HCT116 (cell line): ENCODE results near the gene OR2B2. TPM values are rescaled to one million over a fixed set of nuclear protein-coding genes. Genes with fewer than 3 reads are reported as not detected.

ENCODE experiments used
- ATAC-seq: fragments of 200-7000 bp; cut with Tn5 transposase; 2 replicates; pipeline ENCODE4 v1.9.1; 2020; ENCODE audit warnings: mild to moderate bottlenecking, moderate library complexity
- BruUV-seq: library from RNA; stranded (reverse); fragments of 400-500 nt; replicated peaks from 2 replicates; lab custom pipeline; 2021; lab: Mats Ljungman, UMichigan
- CTCF ChIA-PET: fragments of 300-600 bp; sonication (Branson Sonifier 250); formaldehyde crosslinking; loops from one replicate; lab custom pipeline; 2021; ENCODE audit warnings: antibody characterized with exemption; lab: Charles Lee
- POLR2A ChIA-PET: fragments of 300-600, 350-600 bp; sonication (Branson Sonifier 250); formaldehyde crosslinking; loops from one replicate; lab custom pipeline; 2021; ENCODE audit warnings: antibody characterized with exemption; lab: Charles Lee
- RAD21 ChIA-PET, 2 experiments: fragments of 300-600 bp; sonication (Branson Sonifier 250); formaldehyde crosslinking; loops; one replicate each; lab custom pipeline; 2023; ENCODE audit warnings: low total read pairs in 2 of 2; ENCODE audit not compliant: uncharacterized antibody in 2 of 2, unreplicated experiment in 2 of 2, low non-redundant PET in 1 of 2; lab: Charles Lee
- DNase-seq: peaks from one replicate; pipeline ENCODE4 v3.0.0-alpha.2; 2010; ENCODE audit warnings: low read depth, low spot score
- H2AFZ ChIP-seq: fragments of 200-600 bp; shearing (Covaris generic), sonication (generic); 2 replicates; pipeline ENCODE4 v1.6.1; 2017; ENCODE audit warnings: low read depth, mixed run types, mixed read lengths, antibody characterized with exemption, low read length; ENCODE audit not compliant: poor library complexity, severe bottlenecking
- H3K27ac ChIP-seq: 2 replicates; pipeline ENCODE4 v1.5.1; 2012; ENCODE audit warnings: low read depth, low read length
- H3K27me3 ChIP-seq: fragments of 200-600 bp; sonication (generic); 2 replicates; pipeline ENCODE4 v1.6.1; 2016; ENCODE audit warnings: mixed run types, low read length, mixed read lengths; ENCODE audit not compliant: insufficient read depth
- H3K36me3 ChIP-seq, 2 experiments: fragments of 200-500 bp in 1 of 2; fragments of 200-600 bp in 1 of 2; sonication (Bioruptor generic) in 1 of 2; sonication (generic) in 1 of 2; 2 replicates each; pipeline versions ENCODE4 v1.5.1 to v1.6.1; 2014 to 2016; ENCODE audit warnings: low read length in 2 of 2, inconsistent platforms in 1 of 2, mixed read lengths in 1 of 2, mixed run types in 1 of 2; ENCODE audit not compliant: insufficient read depth in 2 of 2, control insufficient read depth in 1 of 2
- H3K4me1 ChIP-seq, 2 experiments: fragments of 200-600 bp in 1 of 2; sonication (generic) in 1 of 2; 2 replicates each; pipeline versions ENCODE4 v1.5.1 to v1.6.1; 2012 to 2017; ENCODE audit warnings: low read length in 2 of 2, inconsistent platforms in 1 of 2, mild to moderate bottlenecking in 1 of 2, mixed read lengths in 1 of 2, mixed run types in 1 of 2, moderate library complexity in 1 of 2; ENCODE audit not compliant: insufficient read depth in 2 of 2, control insufficient read depth in 1 of 2
- H3K4me2 ChIP-seq: fragments of 200-600 bp; sonication (generic); 2 replicates; pipeline ENCODE4 v1.6.1; 2017; ENCODE audit warnings: mixed run types, low read length, mixed read lengths
- H3K4me3 ChIP-seq, 2 experiments: fragments of 200-600 bp in 1 of 2; sonication (generic) in 1 of 2; replicated peaks in 1 of 2; 2 replicates each; pipeline ENCODE4 v1.5.1; 2011 to 2016; ENCODE audit warnings: low read length in 2 of 2, control low read depth in 1 of 2, low read depth in 1 of 2, mild to moderate bottlenecking in 1 of 2, mixed read lengths in 1 of 2, mixed run types in 1 of 2
- H3K79me2 ChIP-seq: fragments of 200-600 bp; sonication (generic); 2 replicates; pipeline ENCODE4 v1.6.1; 2017; ENCODE audit warnings: mild to moderate bottlenecking, mixed run types, low read length, moderate library complexity, mixed read lengths; ENCODE audit not compliant: insufficient read depth
- H3K9ac ChIP-seq: fragments of 200-600 bp; sonication (generic); 2 replicates; pipeline ENCODE4 v1.6.1; 2016; ENCODE audit warnings: low read length, mixed read lengths
- H3K9me2 ChIP-seq: fragments of 200-600 bp; sonication (generic), shearing (Covaris generic); 2 replicates; pipeline ENCODE4 v1.6.1; 2017; ENCODE audit warnings: mixed run types, mild to moderate bottlenecking, moderate library complexity; ENCODE audit not compliant: insufficient read depth
- H3K9me3 ChIP-seq, 2 experiments: fragments of 200-500 bp in 1 of 2; fragments of 200-600 bp in 1 of 2; sonication (Bioruptor generic) in 1 of 2; sonication (generic) in 1 of 2; 2 replicates each; pipeline ENCODE4 v1.6.1; 2014 to 2017; ENCODE audit warnings: low read length in 2 of 2, mixed read lengths in 2 of 2, inconsistent platforms in 1 of 2, low read depth in 1 of 2, mild to moderate bottlenecking in 1 of 2, mixed run types in 1 of 2, moderate library complexity in 1 of 2; ENCODE audit not compliant: control insufficient read depth in 1 of 2, insufficient read depth in 1 of 2
- H4K20me1 ChIP-seq: fragments of 200-600 bp; sonication (generic), shearing (Covaris generic); 2 replicates; pipeline ENCODE4 v1.6.1; 2017; ENCODE audit warnings: mixed run types, mild to moderate bottlenecking, moderate library complexity; ENCODE audit not compliant: insufficient read depth
- CBX3 ChIP-seq: IDR thresholded peaks from 2 replicates; pipeline ENCODE4 v1.6.1; 2012; ENCODE audit warnings: low read depth
- EGR1 ChIP-seq: IDR thresholded peaks from 2 replicates; pipeline ENCODE4 v1.6.1; 2012; ENCODE audit warnings: low read depth
- ELF1 ChIP-seq: IDR thresholded peaks from 2 replicates; pipeline ENCODE4 v1.6.1; 2012; ENCODE audit warnings: low read depth, borderline replicate concordance
- EZH2 ChIP-seq: fragments of 200-600 bp; sonication (generic); IDR thresholded peaks from 2 replicates; pipeline ENCODE4 v1.6.1; 2017; ENCODE audit warnings: antibody characterized with exemption, mixed run types
- EZH2phosphoT487 ChIP-seq: fragments of 200-600 bp; IDR thresholded peaks from 2 replicates; pipeline ENCODE4 v1.6.1; 2018; ENCODE audit warnings: antibody characterized with exemption, borderline replicate concordance
- POLR2AphosphoS5 ChIP-seq: IDR thresholded peaks from 2 replicates; pipeline ENCODE4 v1.6.1; 2011; ENCODE audit warnings: mild to moderate bottlenecking, low read depth, low read length, moderate library complexity
- SP1 ChIP-seq: IDR thresholded peaks from 2 replicates; pipeline ENCODE4 v1.6.1; 2012; ENCODE audit warnings: low read depth
- SRF ChIP-seq: IDR thresholded peaks from 2 replicates; pipeline ENCODE4 v1.6.1; 2012; ENCODE audit warnings: low read depth
- intact Hi-C: fragments of 100-400 bp; cut with micrococcal nuclease; formaldehyde crosslinking; loops from 2 replicates; pipeline ENCODE4 v1.10.0; 2022
- total RNA-seq: library from RNA; stranded (reverse); gene quantifications from one replicate; pipeline ENCODE4 v1.2.1, GENCODE V29; 2021; ENCODE audit not compliant: unreplicated experiment
- TF ChIP-seq, protein P1 (sequence below): IDR thresholded peaks from 2 replicates; pipeline ENCODE4 v1.6.1; 2012; ENCODE audit warnings: low read depth
- TF ChIP-seq, protein P2 (sequence below), 3 experiments: fragments of 200-600 bp in 1 of 3; sonication (generic) in 1 of 3; IDR thresholded peaks in 2 of 3; conservative IDR thresholded peaks in 1 of 3; 2 replicates each; pipeline ENCODE4 v1.5.1; 2012 to 2017; ENCODE audit warnings: low read depth in 2 of 3, low read length in 2 of 3, antibody characterized with exemption in 1 of 3, borderline replicate concordance in 1 of 3, control low read depth in 1 of 3, mild to moderate bottlenecking in 1 of 3, mixed read lengths in 1 of 3, mixed run types in 1 of 3, moderate library complexity in 1 of 3; ENCODE audit not compliant: insufficient read depth in 1 of 3
- TF ChIP-seq, protein P3 (sequence below): IDR thresholded peaks from 2 replicates; pipeline ENCODE4 v1.6.1; 2012
- TF ChIP-seq, protein P4 (sequence below): IDR thresholded peaks from 2 replicates; pipeline ENCODE4 v1.6.1; 2012

OR2B2 gene
- total RNA-seq, 1 experiment from 2014 or later = not detected

DNA sequence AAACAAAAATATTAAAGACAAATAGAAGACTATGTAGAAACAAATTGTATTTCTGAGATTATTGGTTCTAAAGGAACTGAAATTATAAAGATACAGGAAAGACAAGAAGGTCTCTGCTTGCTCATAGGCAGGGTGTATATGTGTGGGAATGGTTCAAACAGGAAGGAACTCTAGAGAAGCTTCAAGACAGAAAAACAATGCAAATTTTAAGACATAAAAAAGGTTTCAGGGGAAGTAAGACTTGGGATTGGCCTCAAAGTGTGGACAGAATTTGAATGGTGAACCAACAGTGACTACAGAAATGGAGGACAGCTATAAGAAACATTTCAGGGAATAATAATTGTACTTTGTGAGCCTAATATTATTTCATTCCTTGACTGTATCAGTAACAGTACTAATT is 50.3 kb downstream of the OR2B2 start:
- H3K9ac ChIP-seq = no peak overlapping the region
- H3K4me2 ChIP-seq = no peak overlapping the region
- ChIA-PET POLR2A (interaction anchor here (0.9 to 4.7 kb wide), 2 partner anchors 24 to 52 kb away, joined by 3 to 27 read pairs; a partner anchor contains a TSS), RAD21 (no interaction called here), CTCF (no interaction called here)
- peaks cover 4% of the 10 kb centered on the region; the same call in 1 of the 2 replicates for H3K9me2 ChIP-seq
- H3K9me3 ChIP-seq = no peaks in the 10 kb centered on the region
- H3K36me3 ChIP-seq = no peaks in the 10 kb centered on the region
- H3K79me2 ChIP-seq = no peaks in the 10 kb centered on the region
- H3K4me1 ChIP-seq = peaks cover 2 to 9% of the 10 kb centered on the region in 2 experiments; a peak in 2 of 4 replicates
- H3K4me3 ChIP-seq = no peak overlapping the region
- BruUV-seq = no TSS peak
- no peak overlapping the region for H3K27ac ChIP-seq
- no peak for ATAC-seq
- H2AFZ ChIP-seq = no peak overlapping the region
- H4K20me1 ChIP-seq = no peaks in the 10 kb centered on the region
- no peak for DNase-seq
- H3K27me3 ChIP-seq = no peaks in the 10 kb centered on the region
- no peak for TF ChIP-seq SP1
- TF ChIP-seq POLR2AphosphoS5 = no peak
- no peak for TF ChIP-seq ELF1
- intact Hi-C loops = no loop called here

DNA sequence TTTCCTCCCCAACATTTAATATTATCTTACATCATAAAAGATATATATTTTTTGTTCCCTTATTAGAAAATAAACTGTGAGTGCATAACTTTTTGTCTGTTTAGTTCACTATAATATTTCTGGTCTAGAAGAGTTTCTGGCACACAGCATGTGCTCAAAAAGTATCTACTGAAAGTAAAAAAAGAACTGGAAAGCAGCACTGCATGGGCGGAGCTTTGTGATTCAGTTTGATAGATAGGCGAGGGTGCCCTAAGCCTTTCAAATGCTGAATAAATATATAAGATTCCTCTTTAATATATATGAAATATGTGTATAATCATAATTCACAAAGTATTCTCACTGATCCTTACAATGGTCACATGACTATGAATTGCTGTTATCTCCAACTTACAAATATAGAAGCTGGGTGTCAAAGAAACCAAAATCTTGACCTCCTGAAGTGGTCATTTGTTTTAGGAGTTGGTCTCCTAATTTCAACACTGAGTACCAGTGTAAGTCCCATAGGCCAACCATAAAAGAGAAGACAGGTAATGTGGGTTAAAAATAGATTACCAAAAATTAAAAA is 50.8 kb downstream of the OR2B2 start:
- H3K9ac ChIP-seq = no peak overlapping the region
- DNase-seq = no peak
- no peak overlapping the region for H2AFZ ChIP-seq
- RAD21 ChIA-PET = no interaction called here
- peaks cover 2 to 9% of the 10 kb centered on the region in 2 experiments; a peak in 2 of 4 replicates for H3K4me1 ChIP-seq
- H3K9me3 ChIP-seq = no peaks in the 10 kb centered on the region
- no peaks in the 10 kb centered on the region for H3K36me3 ChIP-seq
- POLR2A ChIA-PET = interaction anchor here (0.6 to 4.7 kb wide), 2 partner anchors 23 to 31 kb away, joined by 3 to 27 read pairs; a partner anchor contains a TSS
- no peaks in the 10 kb centered on the region for H3K79me2 ChIP-seq
- H3K9me2 ChIP-seq = peaks cover 4% of the 10 kb centered on the region; the same call in 1 of the 2 replicates
- H4K20me1 ChIP-seq = no peaks in the 10 kb centered on the region
- CTCF ChIA-PET = no interaction called here
- H3K4me2 ChIP-seq = no peak overlapping the region
- no peak for ATAC-seq
- H3K27ac ChIP-seq = no peak overlapping the region
- no TSS peak for BruUV-seq
- H3K4me3 ChIP-seq = no peak overlapping the region
- TF ChIP-seq SP1 (no peak), EZH2 (no peak), EGR1 (no peak), CBX3 (no peak), SRF (no peak), EZH2phosphoT487 (no peak), POLR2AphosphoS5 (no peak)
- TF ChIP-seq, protein P1, sequence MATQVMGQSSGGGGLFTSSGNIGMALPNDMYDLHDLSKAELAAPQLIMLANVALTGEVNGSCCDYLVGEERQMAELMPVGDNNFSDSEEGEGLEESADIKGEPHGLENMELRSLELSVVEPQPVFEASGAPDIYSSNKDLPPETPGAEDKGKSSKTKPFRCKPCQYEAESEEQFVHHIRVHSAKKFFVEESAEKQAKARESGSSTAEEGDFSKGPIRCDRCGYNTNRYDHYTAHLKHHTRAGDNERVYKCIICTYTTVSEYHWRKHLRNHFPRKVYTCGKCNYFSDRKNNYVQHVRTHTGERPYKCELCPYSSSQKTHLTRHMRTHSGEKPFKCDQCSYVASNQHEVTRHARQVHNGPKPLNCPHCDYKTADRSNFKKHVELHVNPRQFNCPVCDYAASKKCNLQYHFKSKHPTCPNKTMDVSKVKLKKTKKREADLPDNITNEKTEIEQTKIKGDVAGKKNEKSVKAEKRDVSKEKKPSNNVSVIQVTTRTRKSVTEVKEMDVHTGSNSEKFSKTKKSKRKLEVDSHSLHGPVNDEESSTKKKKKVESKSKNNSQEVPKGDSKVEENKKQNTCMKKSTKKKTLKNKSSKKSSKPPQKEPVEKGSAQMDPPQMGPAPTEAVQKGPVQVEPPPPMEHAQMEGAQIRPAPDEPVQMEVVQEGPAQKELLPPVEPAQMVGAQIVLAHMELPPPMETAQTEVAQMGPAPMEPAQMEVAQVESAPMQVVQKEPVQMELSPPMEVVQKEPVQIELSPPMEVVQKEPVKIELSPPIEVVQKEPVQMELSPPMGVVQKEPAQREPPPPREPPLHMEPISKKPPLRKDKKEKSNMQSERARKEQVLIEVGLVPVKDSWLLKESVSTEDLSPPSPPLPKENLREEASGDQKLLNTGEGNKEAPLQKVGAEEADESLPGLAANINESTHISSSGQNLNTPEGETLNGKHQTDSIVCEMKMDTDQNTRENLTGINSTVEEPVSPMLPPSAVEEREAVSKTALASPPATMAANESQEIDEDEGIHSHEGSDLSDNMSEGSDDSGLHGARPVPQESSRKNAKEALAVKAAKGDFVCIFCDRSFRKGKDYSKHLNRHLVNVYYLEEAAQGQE = no peak
- TF ChIP-seq, protein P2, sequence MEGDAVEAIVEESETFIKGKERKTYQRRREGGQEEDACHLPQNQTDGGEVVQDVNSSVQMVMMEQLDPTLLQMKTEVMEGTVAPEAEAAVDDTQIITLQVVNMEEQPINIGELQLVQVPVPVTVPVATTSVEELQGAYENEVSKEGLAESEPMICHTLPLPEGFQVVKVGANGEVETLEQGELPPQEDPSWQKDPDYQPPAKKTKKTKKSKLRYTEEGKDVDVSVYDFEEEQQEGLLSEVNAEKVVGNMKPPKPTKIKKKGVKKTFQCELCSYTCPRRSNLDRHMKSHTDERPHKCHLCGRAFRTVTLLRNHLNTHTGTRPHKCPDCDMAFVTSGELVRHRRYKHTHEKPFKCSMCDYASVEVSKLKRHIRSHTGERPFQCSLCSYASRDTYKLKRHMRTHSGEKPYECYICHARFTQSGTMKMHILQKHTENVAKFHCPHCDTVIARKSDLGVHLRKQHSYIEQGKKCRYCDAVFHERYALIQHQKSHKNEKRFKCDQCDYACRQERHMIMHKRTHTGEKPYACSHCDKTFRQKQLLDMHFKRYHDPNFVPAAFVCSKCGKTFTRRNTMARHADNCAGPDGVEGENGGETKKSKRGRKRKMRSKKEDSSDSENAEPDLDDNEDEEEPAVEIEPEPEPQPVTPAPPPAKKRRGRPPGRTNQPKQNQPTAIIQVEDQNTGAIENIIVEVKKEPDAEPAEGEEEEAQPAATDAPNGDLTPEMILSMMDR (IDR thresholded peaks at IDR 0.05 in 2 of 3, conservative IDR thresholded peaks at IDR 0.05 in 1 of 3; ENCODE audit: borderline replicate concordance in 1 of 3, insufficient read depth in 1 of 3, low read depth in 2 of 3, low read length in 2 of 3) = no peak
- TF ChIP-seq, protein P3, sequence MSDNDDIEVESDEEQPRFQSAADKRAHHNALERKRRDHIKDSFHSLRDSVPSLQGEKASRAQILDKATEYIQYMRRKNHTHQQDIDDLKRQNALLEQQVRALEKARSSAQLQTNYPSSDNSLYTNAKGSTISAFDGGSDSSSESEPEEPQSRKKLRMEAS = no peak
- TF ChIP-seq, protein P4, sequence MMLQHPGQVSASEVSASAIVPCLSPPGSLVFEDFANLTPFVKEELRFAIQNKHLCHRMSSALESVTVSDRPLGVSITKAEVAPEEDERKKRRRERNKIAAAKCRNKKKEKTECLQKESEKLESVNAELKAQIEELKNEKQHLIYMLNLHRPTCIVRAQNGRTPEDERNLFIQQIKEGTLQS = no peak
- TF ChIP-seq, all 23 proteins: peak for 0
- intact Hi-C loops = no loop called here
- no peaks in the 10 kb centered on the region for H3K27me3 ChIP-seq
